IPS DF 4.7 (cell line): ENCODE data around the gene TMTC2.
"Not testable (repeated sequence)": the region's sequence is repeated elsewhere in the genome, so short reads cannot be mapped to it uniquely, and the experiment has no call there.

Source experiments
- DNase-seq: peaks from one replicate; pipeline ENCODE4 v3.0.0-alpha.2; 2013; ENCODE audit warnings: low spot score; ENCODE audit errors: extremely low read depth

The TMTC2 gene

GRCh38 chr12:82787016-82787415 is 100.3 kb downstream of the TMTC2 start:
- no peak for DNase-seq

GRCh38 chr12:82788594-82788993 is 101.9 kb downstream of the TMTC2 start:
- DNase-seq = no peak

- DNase-seq = no peak
These were observed 103.0 kb downstream of the TMTC2 start for GRCh38 chr12:82789674-82790073.

- DNase-seq = no peak
These were observed 107.1 kb downstream of the TMTC2 start for GRCh38 chr12:82793751-82794281.

- no peak for DNase-seq
These were observed 110.8 kb downstream of the TMTC2 start for GRCh38 chr12:82797480-82797879.

GRCh38 chr12:82800185-82800584 is 113.5 kb downstream of the TMTC2 start:
- no peak for DNase-seq

- no peak for DNase-seq
These were observed 115.4 kb downstream of the TMTC2 start for GRCh38 chr12:82801951-82802610.

GRCh38 chr12:82803201-82803600 is 116.5 kb downstream of the TMTC2 start:
- DNase-seq = no peak

GRCh38 chr12:82804601-82805000 is 117.9 kb downstream of the TMTC2 start:
- no peak for DNase-seq

GRCh38 chr12:82805004-82805403 is 118.3 kb downstream of the TMTC2 start:
- not testable (repeated sequence) for DNase-seq

- DNase-seq = no peak
These were observed 119.2 kb downstream of the TMTC2 start for GRCh38 chr12:82805812-82806497.

- no peak for DNase-seq
These were observed 120.5 kb downstream of the TMTC2 start for GRCh38 chr12:82807132-82807737.

- no peak for DNase-seq
These were observed 123.9 kb downstream of the TMTC2 start for GRCh38 chr12:82810568-82810967.

GRCh38 chr12:82817368-82817767 is 130.7 kb downstream of the TMTC2 start:
- DNase-seq = no peak

GRCh38 chr12:82818271-82819035 is 131.7 kb downstream of the TMTC2 start:
- DNase-seq = no peak

GRCh38 chr12:82826505-82826904 is 139.8 kb downstream of the TMTC2 start:
- no peak for DNase-seq

- DNase-seq = no peak
These were observed 145.4 kb downstream of the TMTC2 start for GRCh38 chr12:82832096-82832495.

GRCh38 chr12:82832981-82833380 is 146.3 kb downstream of the TMTC2 start:
- DNase-seq = no peak

- no peak for DNase-seq
These were observed 146.8 kb downstream of the TMTC2 start for GRCh38 chr12:82833481-82833880.

- DNase-seq = no peak
These were observed 148.5 kb downstream of the TMTC2 start for GRCh38 chr12:82835217-82835616.

- no peak for DNase-seq
These were observed 151.4 kb downstream of the TMTC2 start for GRCh38 chr12:82838131-82838551.

- no peak for DNase-seq
These were observed 152.1 kb downstream of the TMTC2 start for GRCh38 chr12:82838827-82839226.
